Caco-2 (cell line): ENCODE data around the gene DSG3. TPM values are rescaled to one million over a fixed set of nuclear protein-coding genes. Genes with fewer than 3 reads are reported as not detected.

Source experiments
- BruUV-seq: library from RNA; stranded (reverse); fragments of 400-500 nt; replicated peaks from 2 replicates; lab custom pipeline; 2021; lab: Mats Ljungman, UMichigan
- CTCF ChIA-PET: fragments of 300-600 bp; sonication (Branson Sonifier 250); formaldehyde crosslinking; loops from one replicate; lab custom pipeline; 2022; ENCODE audit warnings: antibody characterized with exemption; lab: Charles Lee
- POLR2A ChIA-PET: fragments of 300-600 bp; sonication (Branson Sonifier 250); formaldehyde crosslinking; loops from one replicate; lab custom pipeline; 2022; ENCODE audit warnings: antibody characterized with exemption; lab: Charles Lee
- DNase-seq, 2 experiments: peaks; one replicate each; pipeline versions ENCODE4 v3.0.0 to v3.0.0-alpha.2; 2020 to 2022
- H3K27me3 ChIP-seq: replicated peaks from 2 replicates; pipeline ENCODE4 v1.6.0; 2011; ENCODE audit warnings: low read length; ENCODE audit not compliant: control insufficient read depth, insufficient read depth
- H3K36me3 ChIP-seq: 2 replicates; pipeline ENCODE4 v1.5.1; 2011; ENCODE audit warnings: low read length; ENCODE audit not compliant: control insufficient read depth, insufficient read depth
- H3K4me1 ChIP-seq: fragments of 250-450 bp; sonication (Bioruptor Pico); 2 replicates; pipeline ENCODE4 v1.5.1; 2020; ENCODE audit warnings: mild to moderate bottlenecking
- H3K4me3 ChIP-seq: 2 replicates; pipeline ENCODE4 v1.5.1; 2011; ENCODE audit warnings: low read depth, mild to moderate bottlenecking, control low read depth, low read length
- H3K9me3 ChIP-seq: fragments of 250-450 bp; sonication (Bioruptor Pico); 2 replicates; pipeline ENCODE4 v1.5.1; 2020; ENCODE audit warnings: mild to moderate bottlenecking, moderate library complexity
- H3K27ac Mint-ChIP-seq: one replicate; pipeline ENCODE4 v1.8.0; 2022; ENCODE audit warnings: mixed read lengths; ENCODE audit not compliant: unreplicated experiment
- H3K27me3 Mint-ChIP-seq: one replicate; pipeline ENCODE4 v1.8.0; 2022; ENCODE audit warnings: mixed read lengths; ENCODE audit not compliant: insufficient read depth, unreplicated experiment
- H3K36me3 Mint-ChIP-seq: one replicate; pipeline ENCODE4 v1.8.0; 2022; ENCODE audit warnings: mild to moderate bottlenecking, mixed read lengths; ENCODE audit not compliant: insufficient read depth, unreplicated experiment
- H3K4me1 Mint-ChIP-seq: one replicate; pipeline ENCODE4 v1.8.0; 2022; ENCODE audit warnings: low read depth, mixed read lengths; ENCODE audit not compliant: unreplicated experiment
- H3K4me3 Mint-ChIP-seq: one replicate; pipeline ENCODE4 v1.8.0; 2022; ENCODE audit warnings: mild to moderate bottlenecking, moderate library complexity, mixed read lengths; ENCODE audit not compliant: unreplicated experiment
- H3K9me3 Mint-ChIP-seq: one replicate; pipeline ENCODE4 v1.8.0; 2022; ENCODE audit warnings: mixed read lengths; ENCODE audit not compliant: unreplicated experiment
- intact Hi-C: fragments of 100-400 bp; cut with micrococcal nuclease; formaldehyde crosslinking; loops from one replicate; pipeline ENCODE4 v1.10.0; 2022; ENCODE audit not compliant: unreplicated experiment
- total RNA-seq: library from RNA; stranded (reverse); gene quantifications from 2 replicates; pipeline ENCODE4 v1.2.3, GENCODE V29; 2022
- TF ChIP-seq, protein P1 (sequence below), 2 experiments: fragments of 200-600 bp in 1 of 2; IDR thresholded peaks; 1 replicate in 1 of 2; 2 replicates in 1 of 2; pipeline versions ENCODE4 v1.5.1 to v1.8.0; 2011 to 2022; ENCODE audit warnings: antibody characterized with exemption in 1 of 2, control low read depth in 1 of 2, inconsistent platforms in 1 of 2, low read depth in 1 of 2, low read length in 1 of 2, mild to moderate bottlenecking in 1 of 2, moderate library complexity in 1 of 2; ENCODE audit not compliant: insufficient read depth in 1 of 2, severe bottlenecking in 1 of 2, unreplicated experiment in 1 of 2

DSG3 gene
- total RNA-seq, 1 experiment from 2014 or later: 0.14 TPM

DNA sequence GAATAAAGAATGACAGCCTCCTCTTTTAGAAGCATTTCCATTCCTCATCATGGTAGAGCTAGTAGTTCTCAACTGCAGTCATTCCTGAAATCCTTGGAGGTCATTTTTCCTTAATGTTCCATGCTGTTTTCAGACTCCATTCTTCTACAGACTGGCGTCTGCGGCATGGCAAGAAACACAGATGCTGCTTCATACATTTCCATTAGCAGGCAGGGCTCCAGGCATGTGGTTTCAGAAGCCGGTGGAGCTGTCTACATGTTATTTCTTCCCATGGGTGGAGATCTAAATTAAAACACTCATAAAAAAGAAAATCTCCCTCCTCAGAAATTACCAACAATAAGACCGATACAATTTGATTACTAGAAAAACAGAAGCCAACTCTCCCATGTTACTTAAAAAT lies 6.0 kb upstream of the DSG3 start:
- no peak for DNase-seq
- CTCF ChIA-PET: no interaction called here
- no peaks in the 10 kb centered on the region for H3K9me3 ChIP-seq
- TF ChIP-seq, protein P1, sequence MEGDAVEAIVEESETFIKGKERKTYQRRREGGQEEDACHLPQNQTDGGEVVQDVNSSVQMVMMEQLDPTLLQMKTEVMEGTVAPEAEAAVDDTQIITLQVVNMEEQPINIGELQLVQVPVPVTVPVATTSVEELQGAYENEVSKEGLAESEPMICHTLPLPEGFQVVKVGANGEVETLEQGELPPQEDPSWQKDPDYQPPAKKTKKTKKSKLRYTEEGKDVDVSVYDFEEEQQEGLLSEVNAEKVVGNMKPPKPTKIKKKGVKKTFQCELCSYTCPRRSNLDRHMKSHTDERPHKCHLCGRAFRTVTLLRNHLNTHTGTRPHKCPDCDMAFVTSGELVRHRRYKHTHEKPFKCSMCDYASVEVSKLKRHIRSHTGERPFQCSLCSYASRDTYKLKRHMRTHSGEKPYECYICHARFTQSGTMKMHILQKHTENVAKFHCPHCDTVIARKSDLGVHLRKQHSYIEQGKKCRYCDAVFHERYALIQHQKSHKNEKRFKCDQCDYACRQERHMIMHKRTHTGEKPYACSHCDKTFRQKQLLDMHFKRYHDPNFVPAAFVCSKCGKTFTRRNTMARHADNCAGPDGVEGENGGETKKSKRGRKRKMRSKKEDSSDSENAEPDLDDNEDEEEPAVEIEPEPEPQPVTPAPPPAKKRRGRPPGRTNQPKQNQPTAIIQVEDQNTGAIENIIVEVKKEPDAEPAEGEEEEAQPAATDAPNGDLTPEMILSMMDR (IDR thresholded peaks at IDR 0.05; ENCODE audit: insufficient read depth in 1 of 2, low read depth in 1 of 2, low read length in 1 of 2, severe bottlenecking in 1 of 2, unreplicated experiment in 1 of 2): no peak
- Mint-ChIP-seq H3K27ac (no peak overlapping the region), H3K27me3 (no peaks in the 10 kb centered on the region), H3K36me3 (no peaks in the 10 kb centered on the region), H3K9me3 (no peaks in the 10 kb centered on the region), H3K4me3 (no peak overlapping the region), H3K4me1 (no peaks in the 10 kb centered on the region)
- no peaks in the 10 kb centered on the region for H3K27me3 ChIP-seq
- intact Hi-C loops: no loop called here
- H3K4me1 ChIP-seq: no peaks in the 10 kb centered on the region
- H3K4me3 ChIP-seq: no peak overlapping the region
- no peaks in the 10 kb centered on the region for H3K36me3 ChIP-seq
- BruUV-seq: no TSS peak
- POLR2A ChIA-PET: no interaction called here

DNA sequence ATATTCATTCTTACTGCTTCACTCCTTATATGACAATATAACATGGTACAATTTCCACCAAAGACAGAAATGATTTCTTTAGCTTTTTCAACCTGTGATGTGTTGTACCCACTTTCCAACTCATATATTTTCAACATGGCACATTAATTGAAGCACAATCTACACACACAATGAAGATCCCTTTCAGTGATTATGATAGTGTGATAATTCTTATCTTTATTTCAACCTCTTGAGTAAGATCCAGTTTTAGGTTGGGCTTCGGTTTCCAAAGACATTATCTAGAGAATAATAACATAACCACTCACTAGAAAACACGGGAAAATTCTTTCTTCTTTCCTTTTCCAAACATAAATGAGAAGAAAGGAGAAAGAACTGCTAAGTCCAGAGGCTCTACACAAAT lies 3.4 kb upstream of the DSG3 start:
- H3K9me3 ChIP-seq: no peaks in the 10 kb centered on the region
- ChIA-PET CTCF (no interaction called here), POLR2A (no interaction called here)
- Mint-ChIP-seq H3K27me3 (no peaks in the 10 kb centered on the region), H3K9me3 (no peaks in the 10 kb centered on the region), H3K36me3 (no peaks in the 10 kb centered on the region), H3K4me1 (no peaks in the 10 kb centered on the region), H3K27ac (no peak overlapping the region), H3K4me3 (no peak overlapping the region)
- no TSS peak for BruUV-seq
- intact Hi-C loops: no loop called here
- no peaks in the 10 kb centered on the region for H3K36me3 ChIP-seq
- no peaks in the 10 kb centered on the region for H3K4me1 ChIP-seq
- TF ChIP-seq, protein P1 (IDR thresholded peaks at IDR 0.05; ENCODE audit: insufficient read depth in 1 of 2, low read depth in 1 of 2, low read length in 1 of 2, severe bottlenecking in 1 of 2, unreplicated experiment in 1 of 2): no peak
- no peak for DNase-seq
- H3K27me3 ChIP-seq: no peaks in the 10 kb centered on the region
- H3K4me3 ChIP-seq: no peak overlapping the region

DNA sequence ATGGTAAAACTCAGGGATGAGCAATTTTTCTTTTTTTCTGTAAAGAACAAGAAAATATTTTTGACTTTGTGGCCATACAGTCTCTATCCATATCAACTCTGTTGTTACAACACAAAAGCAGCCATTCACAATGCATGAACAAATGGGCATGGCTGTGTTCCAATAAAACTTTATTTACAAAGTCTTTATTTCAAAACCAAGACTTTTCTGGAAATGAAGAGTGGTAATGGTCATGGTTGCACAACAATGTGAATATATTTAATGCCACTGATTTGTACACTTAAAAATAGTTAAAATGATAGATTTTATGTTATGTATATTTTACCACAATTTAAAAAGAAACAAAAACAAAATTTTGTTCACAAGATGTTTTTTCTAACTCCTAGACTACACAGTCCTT lies 1.6 kb upstream of the DSG3 start:
- TF ChIP-seq, protein P1 (IDR thresholded peaks at IDR 0.05; ENCODE audit: insufficient read depth in 1 of 2, low read depth in 1 of 2, low read length in 1 of 2, severe bottlenecking in 1 of 2, unreplicated experiment in 1 of 2): no peak
- Mint-ChIP-seq H3K4me1 (no peaks in the 10 kb centered on the region), H3K36me3 (no peaks in the 10 kb centered on the region), H3K9me3 (no peaks in the 10 kb centered on the region), H3K4me3 (no peak overlapping the region), H3K27ac (no peak overlapping the region), H3K27me3 (no peaks in the 10 kb centered on the region)
- CTCF ChIA-PET: no interaction called here
- no TSS peak for BruUV-seq
- POLR2A ChIA-PET: no interaction called here
- no peaks in the 10 kb centered on the region for H3K9me3 ChIP-seq
- H3K4me3 ChIP-seq: no peak overlapping the region
- no peaks in the 10 kb centered on the region for H3K4me1 ChIP-seq
- no peak for DNase-seq
- no peaks in the 10 kb centered on the region for H3K27me3 ChIP-seq
- intact Hi-C loops: no loop called here
- H3K36me3 ChIP-seq: no peaks in the 10 kb centered on the region
